ENCODE data around the gene KLRC3.
"Not testable (repeated sequence)": the region's sequence is repeated elsewhere in the genome, so short reads cannot be mapped to it uniquely, and the experiment has no call there.

The KLRC3 gene

GRCh38 chr12:10420334-10420733 is at the start of gene KLRC3:
TSS of gene KLRC3 (minus strand) at chr12:10420595. CDS start at chr12:10420550, 45 bp downstream.
- not testable (repeated sequence) for DNase-seq (ENCODE audit: low read depth, low spot score)

DNA sequence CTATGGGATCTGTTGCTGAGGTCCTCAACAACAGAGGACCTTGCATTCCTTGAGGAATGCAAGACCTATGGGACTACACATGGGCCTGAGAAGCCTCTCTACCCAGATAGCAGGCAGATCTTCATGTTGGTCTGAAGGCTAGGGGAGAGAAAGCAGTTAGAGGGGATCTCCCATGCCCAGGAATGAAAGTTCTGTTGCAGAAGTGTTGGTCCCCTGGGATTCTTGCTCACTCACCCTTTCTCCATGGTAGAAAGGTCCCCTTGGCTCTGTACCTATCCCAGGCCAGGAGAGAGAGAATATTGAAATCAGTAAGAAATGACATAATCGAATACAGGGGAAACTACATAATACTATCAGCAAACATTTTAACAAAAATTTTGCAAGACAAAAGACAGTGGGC is 49.3 kb upstream of the KLRC3 start:
- no peak for DNase-seq (ENCODE audit: low read depth, low spot score)

DNA sequence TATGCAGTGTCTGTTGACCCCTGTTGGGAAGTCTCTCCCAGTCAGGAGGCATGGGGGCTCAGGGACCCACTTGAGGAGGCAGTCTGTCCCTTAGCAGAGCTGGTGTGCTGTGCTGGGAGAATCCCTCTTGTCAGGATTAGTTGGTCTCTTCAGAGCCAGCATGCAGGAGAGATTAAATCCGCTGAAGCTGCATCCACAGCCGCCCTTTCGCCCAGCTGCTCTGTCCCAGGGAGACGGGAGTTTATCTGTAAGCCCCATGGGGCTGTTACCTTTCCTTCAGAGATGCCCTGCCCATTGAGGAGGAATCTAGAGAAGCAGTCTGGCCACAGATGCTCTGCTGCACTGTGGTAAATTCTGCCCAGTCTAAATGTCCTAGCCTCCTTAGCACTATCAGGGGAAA is 45.9 kb upstream of the KLRC3 start:
- DNase-seq (ENCODE audit: low read depth, low spot score) = no peak

- DNase-seq (ENCODE audit: low read depth, low spot score) = no peak
These were observed 37.4 kb upstream of the KLRC3 start for GRCh38 chr12:10457760-10458159.

DNA sequence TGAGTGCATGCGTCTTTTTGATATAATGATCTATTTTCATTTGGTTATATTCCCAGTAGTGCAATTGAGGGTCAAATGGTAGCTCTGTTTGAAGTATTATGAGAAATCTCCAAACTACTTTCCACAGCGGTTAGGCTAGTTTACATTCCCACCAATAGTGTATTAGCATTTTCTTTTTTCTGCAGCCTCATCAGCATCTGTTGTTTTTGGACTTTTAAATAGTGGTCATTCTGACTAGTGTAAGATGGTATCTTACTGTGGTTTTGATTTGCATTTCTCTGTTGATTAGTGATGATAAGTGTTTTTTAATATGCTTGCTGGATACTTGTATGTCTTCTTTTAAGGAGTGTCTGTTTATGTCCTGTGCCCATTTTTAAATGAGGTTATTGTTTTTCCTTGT is 36.5 kb upstream of the KLRC3 start:
- no peak for DNase-seq (ENCODE audit: low read depth, low spot score)

DNA sequence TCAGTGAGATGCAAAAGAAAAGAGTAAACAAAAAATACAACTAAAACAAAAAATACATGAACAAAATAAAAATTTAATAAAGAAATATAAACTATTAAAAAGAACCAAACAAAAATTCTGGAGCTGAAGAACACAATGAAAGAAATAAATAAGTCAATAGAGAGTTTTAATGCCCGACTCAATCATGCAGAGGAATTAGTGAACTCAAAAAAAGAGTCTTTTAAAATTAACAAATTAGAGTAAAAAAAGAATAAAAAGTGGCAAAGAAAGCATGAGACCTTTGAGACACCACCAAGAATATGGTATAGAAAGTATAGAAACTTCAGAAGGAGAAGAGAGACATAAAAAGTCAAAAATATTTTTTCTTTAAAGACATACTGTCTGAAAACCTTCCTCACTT is 35.4 kb upstream of the KLRC3 start:
- DNase-seq (ENCODE audit: low read depth, low spot score) = no peak

- DNase-seq (ENCODE audit: low read depth, low spot score) = no peak
These were observed 34.1 kb upstream of the KLRC3 start for GRCh38 chr12:10454531-10454930.

GRCh38 chr12:10453156-10453555 is 32.8 kb upstream of the KLRC3 start, which contains the start of gene KLRC1:
TSS of gene KLRC1 (minus strand) at chr12:10453377. CDS start at chr12:10451156, 2,221 bp downstream.
- DNase-seq (ENCODE audit: low read depth, low spot score) = no peak

GRCh38 chr12:10448236-10448635 is 27.8 kb upstream of the KLRC3 start:
- no peak for DNase-seq (ENCODE audit: low read depth, low spot score)

GRCh38 chr12:10446052-10446451 is 25.7 kb upstream of the KLRC3 start:
- not testable (repeated sequence) for DNase-seq (ENCODE audit: low read depth, low spot score)

- DNase-seq (ENCODE audit: low read depth, low spot score) = not testable (repeated sequence)
These were observed 20.7 kb upstream of the KLRC3 start for GRCh38 chr12:10441144-10441543.

DNA sequence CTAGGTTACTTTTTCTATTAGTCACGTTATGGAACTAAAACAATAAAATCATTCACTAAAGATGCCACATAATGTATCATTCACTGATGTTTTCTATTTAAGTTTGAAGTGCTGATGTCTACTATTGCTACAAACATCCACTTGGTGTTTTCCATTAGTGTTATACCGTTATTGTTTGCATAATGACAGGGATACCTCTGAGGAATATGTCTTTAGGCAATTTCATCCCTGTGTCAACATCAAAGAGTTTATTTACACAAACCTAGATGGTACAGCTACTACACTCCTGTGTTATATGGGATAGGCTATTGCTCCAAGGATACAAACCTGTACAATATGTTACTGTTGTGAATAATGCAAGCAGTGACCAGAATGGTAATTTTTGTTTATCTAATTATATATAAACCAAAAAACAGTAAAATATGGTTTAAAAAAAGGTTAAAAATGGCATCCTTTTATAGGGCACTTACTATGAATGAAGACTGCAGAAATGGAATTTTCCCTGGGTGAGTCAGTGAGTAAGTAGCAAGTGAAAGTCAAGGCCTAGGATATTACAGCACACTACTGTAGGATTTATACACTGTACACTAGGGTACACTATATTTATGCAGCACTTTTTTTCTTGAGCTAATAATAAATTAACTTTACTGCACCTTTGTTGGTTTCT is 19.3 kb upstream of the KLRC3 start:
- not testable (repeated sequence) for DNase-seq (ENCODE audit: low read depth, low spot score)

GRCh38 chr12:10437601-10438000 is 17.2 kb upstream of the KLRC3 start:
- not testable (repeated sequence) for DNase-seq (ENCODE audit: low read depth, low spot score)

GRCh38 chr12:10435816-10436215 is 15.4 kb upstream of the KLRC3 start, which contains the start of gene KLRC2:
TSS of gene KLRC2 (minus strand) at chr12:10436010. CDS start at chr12:10435986, 24 bp downstream.
- peak; percentile 55 for DNase-seq (ENCODE audit: low read depth, low spot score)

DNA sequence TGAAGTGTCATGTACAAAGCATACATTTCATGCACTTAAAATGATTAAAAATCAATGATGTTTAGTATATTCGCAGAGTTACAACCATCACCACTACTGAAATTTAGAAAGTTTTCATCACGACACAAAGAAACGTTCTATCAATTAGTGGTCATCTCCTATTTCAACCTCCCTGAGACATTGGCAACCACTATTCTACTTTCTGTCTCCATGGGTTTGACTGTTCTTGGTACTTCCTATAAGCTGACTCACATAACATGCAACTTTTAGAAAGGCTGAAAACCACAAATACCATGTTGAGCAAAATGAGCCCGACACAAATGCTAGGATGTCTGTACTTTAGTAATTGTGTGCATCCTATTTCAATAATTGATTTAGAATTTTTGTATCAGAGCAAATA is 10.2 kb upstream of the KLRC3 start:
- not testable (repeated sequence) for DNase-seq (ENCODE audit: low read depth, low spot score)

DNA sequence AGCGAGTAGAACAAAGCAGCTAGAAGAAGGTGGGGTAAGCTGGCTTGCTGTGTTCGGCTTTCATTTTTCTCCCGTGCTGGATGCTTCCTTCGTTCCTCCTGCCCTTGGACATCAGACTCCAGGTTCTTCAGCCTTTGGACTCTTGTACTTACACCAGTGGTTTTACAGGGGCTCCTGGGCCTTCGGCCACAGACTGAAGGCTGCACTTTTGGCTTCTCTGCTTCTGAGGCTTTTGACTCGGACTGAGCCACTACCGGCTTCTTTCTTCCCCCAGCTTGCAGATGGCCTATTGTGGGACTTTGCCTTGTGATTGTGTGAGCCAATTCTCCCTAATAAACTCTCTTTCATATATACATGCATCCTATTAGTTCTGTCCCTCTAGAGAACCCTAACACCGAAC is 5.5 kb upstream of the KLRC3 start:
- DNase-seq (ENCODE audit: low read depth, low spot score) = not testable (repeated sequence)

GRCh38 chr12:10424260-10424899 is 4.0 kb upstream of the KLRC3 start:
- not testable (repeated sequence) for DNase-seq (ENCODE audit: low read depth, low spot score)

- DNase-seq (ENCODE audit: low read depth, low spot score) = not testable (repeated sequence)
These were observed 1.8 kb upstream of the KLRC3 start for GRCh38 chr12:10422159-10422558.

DNA sequence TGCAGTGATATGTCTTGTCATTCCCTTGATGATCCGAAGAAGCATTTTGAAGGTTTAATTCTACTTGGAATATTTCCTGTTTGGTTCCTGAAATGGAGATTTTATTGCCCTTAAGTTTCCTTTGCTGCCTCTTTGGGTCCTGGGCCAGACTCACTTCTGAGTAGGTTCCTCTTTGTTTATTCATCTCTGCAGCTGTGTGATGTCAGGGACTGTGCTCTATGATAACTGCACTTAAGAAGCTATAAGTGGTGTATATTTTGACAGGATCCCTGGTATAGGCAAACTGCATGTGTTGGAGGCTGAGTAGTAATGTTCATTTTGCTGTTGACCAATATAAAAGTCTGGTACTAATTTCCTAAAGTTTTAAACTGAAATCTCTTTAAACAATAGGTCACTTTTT is 11.0 kb downstream of the KLRC3 start, which contains the start of gene KLRC4:
Gene KLRC4 (minus strand): TSS at position 366 of the 400 bp plus-strand sequence. CDS start 182 bp downstream, at position 184.
- peak; percentile 61 for DNase-seq (ENCODE audit: low read depth, low spot score)

- no peak for DNase-seq (ENCODE audit: low read depth, low spot score)
These were observed 11.6 kb downstream of the KLRC3 start for GRCh38 chr12:10408842-10409241.

DNA sequence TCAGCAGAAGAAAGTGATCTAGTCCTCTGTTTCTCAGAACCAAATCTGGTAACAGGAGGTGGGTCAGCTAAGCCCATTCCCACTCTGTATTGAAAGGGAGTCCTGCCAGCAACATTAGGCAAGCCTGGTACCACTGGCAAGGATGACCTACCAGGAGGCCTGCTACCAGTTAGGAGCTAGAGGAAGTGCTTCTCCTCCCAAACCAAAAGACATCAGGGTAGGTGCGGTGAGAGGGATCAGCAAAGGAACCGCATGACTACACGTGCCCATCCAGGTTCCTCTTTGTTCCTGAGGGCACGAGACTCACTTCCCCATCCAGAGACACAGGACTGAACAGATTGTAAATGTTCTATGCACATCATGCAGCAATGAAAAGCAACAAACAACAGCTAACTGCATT is 13.7 kb downstream of the KLRC3 start:
- DNase-seq (ENCODE audit: low read depth, low spot score) = no peak

- no peak for DNase-seq (ENCODE audit: low read depth, low spot score)
These were observed 15.1 kb downstream of the KLRC3 start for GRCh38 chr12:10405294-10405693.

GRCh38 chr12:10404798-10405197 is 15.6 kb downstream of the KLRC3 start:
- no peak for DNase-seq (ENCODE audit: low read depth, low spot score)

Measured in smooth muscle cell of the brain vasculature (primary cell).